ENCODE measurements around the gene ZBTB43. TPM values are rescaled to one million over a fixed set of nuclear protein-coding genes. Genes with fewer than 3 reads are reported as not detected.

The ZBTB43 gene
- total RNA-seq, 1 donor from 2014 or later: 8.2 TPM

Other genes starting within 250 kb of the ZBTB43 start
- not detected in 2 replicates for gene LMX1B, start 191.1 kb upstream of the ZBTB43 start, total RNA-seq
- gene ZBTB34, start 55.6 kb downstream of the ZBTB43 start, total RNA-seq: 10.5 and 11.6 TPM in 2 replicates
- 3.1 and 3.3 TPM in 2 replicates for gene RALGPS1, start 109.7 kb downstream of the ZBTB43 start, total RNA-seq